Ishikawa (cell line): ENCODE measurements around the gene MYLK.

Experiments
- EP300 ChIP-seq: IDR thresholded peaks from 2 replicates; pipeline ENCODE4 v1.6.1; 2012; ENCODE audit warnings: borderline replicate concordance
- MAX ChIP-seq: IDR thresholded peaks from 2 replicates; pipeline ENCODE4 v1.6.1; 2012

GRCh38 chr3:123733341-123733740, 150.8 kb downstream of the MYLK start:
- TF ChIP-seq EP300 (no peak), MAX (no peak)
